NCI-H2171 treated with DMSO at 0.1 percent for 48 hours (cell line): Measurements from ENCODE around the gene FAIM2.
"Not testable (repeated sequence)": the region's sequence is repeated elsewhere in the genome, so short reads cannot be mapped to it uniquely, and the experiment has no call there.

ENCODE experiments used
- DNase-seq: peaks from one replicate; lab custom pipeline; 2025; lab: John Stamatoyannopoulos, UW

Gene FAIM2

GRCh38 chr12:49863946-49864797 lies 39.5 kb downstream of the FAIM2 start:
- peak; percentile 49 for DNase-seq

- not testable (repeated sequence) for DNase-seq
Observed at GRCh38 chr12:49860921-49861320, 42.8 kb downstream of the FAIM2 start.

GRCh38 chr12:49855890-49856289 lies 47.8 kb downstream of the FAIM2 start:
- not testable (repeated sequence) for DNase-seq

- no peak for DNase-seq
Observed at GRCh38 chr12:49854976-49855375, 48.7 kb downstream of the FAIM2 start.

- no peak for DNase-seq
Observed at GRCh38 chr12:49853671-49854070, 50.0 kb downstream of the FAIM2 start.

GRCh38 chr12:49847161-49847560 lies 56.5 kb downstream of the FAIM2 start:
- no peak for DNase-seq

- no peak for DNase-seq
Observed at GRCh38 chr12:49846032-49846431, 57.7 kb downstream of the FAIM2 start.

- no peak for DNase-seq
Observed at GRCh38 chr12:49843876-49844437, 59.7 kb downstream of the FAIM2 start.

- DNase-seq: no peak
Observed at GRCh38 chr12:49843411-49843810, 60.3 kb downstream of the FAIM2 start.

GRCh38 chr12:49842519-49843352 lies 61.0 kb downstream of the FAIM2 start, which contains the start of gene BCDIN3D:
Gene BCDIN3D (minus strand): TSS chr12:49843106. CDS start chr12:49843087, 19 bp downstream.
- DNase-seq: peak; percentile 95

- peak; percentile 58 for DNase-seq
Observed at GRCh38 chr12:49838973-49839633, 64.6 kb downstream of the FAIM2 start.

GRCh38 chr12:49832836-49833421 lies 70.8 kb downstream of the FAIM2 start:
- no peak for DNase-seq

- DNase-seq: no peak
Observed at GRCh38 chr12:49831717-49832116, 72.0 kb downstream of the FAIM2 start.

GRCh38 chr12:49828133-49829091 lies 75.3 kb downstream of the FAIM2 start, which contains the start of gene NCKAP5L:
Gene NCKAP5L (minus strand): TSS chr12:49828413. CDS start chr12:49804044, 24,369 bp downstream.
- DNase-seq: peak; percentile 95

GRCh38 chr12:49827401-49828099 lies 76.2 kb downstream of the FAIM2 start:
- DNase-seq: peak; percentile 75

- DNase-seq: no peak
Observed at GRCh38 chr12:49827051-49827400, 76.7 kb downstream of the FAIM2 start.

- DNase-seq: no peak
Observed at GRCh38 chr12:49825971-49826421, 77.7 kb downstream of the FAIM2 start.

- DNase-seq: no peak
Observed at GRCh38 chr12:49825360-49825970, 78.2 kb downstream of the FAIM2 start.

- DNase-seq: no peak
Observed at GRCh38 chr12:49824895-49825294, 78.8 kb downstream of the FAIM2 start.
